Aorta (tissue), 5 donors: ENCODE measurements around the gene GLRX2. TPM values are rescaled to one million over a fixed set of nuclear protein-coding genes. Genes with fewer than 3 reads are reported as not detected.

Experiments
- ATAC-seq: fragments of 200-7000 bp; cut with Tn5 transposase; one replicate; pipeline ENCODE4 v1.9.1; 2022; ENCODE audit warnings: moderate library complexity; ENCODE audit not compliant: low FRiP score
- DNase-seq, 2 donors: peaks; one replicate each; pipeline ENCODE4 v3.0.0-alpha.2; 2020
- H3K27ac ChIP-seq, 2 donors: one replicate each; pipeline ENCODE4 v1.5.1; 2013; ENCODE audit warnings: low read length in 2 of 2, mild to moderate bottlenecking in 2 of 2, moderate library complexity in 2 of 2, control low read depth in 1 of 2, inconsistent platforms in 1 of 2, low read depth in 1 of 2
- H3K27me3 ChIP-seq, 2 donors: one replicate each; pipeline ENCODE4 v1.6.1; 2013; ENCODE audit warnings: control low read depth in 1 of 2, low read length in 1 of 2, mild to moderate bottlenecking in 1 of 2, moderate library complexity in 1 of 2; ENCODE audit not compliant: insufficient read depth in 2 of 2, control insufficient read depth in 1 of 2
- H3K36me3 ChIP-seq, 2 donors: one replicate each; pipeline ENCODE4 v1.6.1; 2013; ENCODE audit warnings: control low read depth in 1 of 2, low read length in 1 of 2, mild to moderate bottlenecking in 1 of 2; ENCODE audit not compliant: insufficient read depth in 2 of 2, control insufficient read depth in 1 of 2
- H3K4me1 ChIP-seq, 2 donors: one replicate each; pipeline ENCODE4 v1.6.1; 2013; ENCODE audit warnings: low read length in 2 of 2, control low read depth in 1 of 2, mild to moderate bottlenecking in 1 of 2, moderate library complexity in 1 of 2; ENCODE audit not compliant: insufficient read depth in 2 of 2, control insufficient read depth in 1 of 2
- H3K4me3 ChIP-seq, 2 donors: one replicate each; pipeline ENCODE4 v1.5.1; 2013; ENCODE audit warnings: low read length in 2 of 2, control low read depth in 1 of 2, mild to moderate bottlenecking in 1 of 2
- H3K9me3 ChIP-seq: one replicate; pipeline ENCODE4 v1.6.1; 2013; ENCODE audit warnings: mild to moderate bottlenecking, low read length; ENCODE audit not compliant: control insufficient read depth
- WGBS, 2 donors: extraction: QIAGEN DNeasy Blood & Tissue Kit; methylation state at CpG; one replicate each; pipeline ENCODE4 v1.1.7; 2013; 5-methylcytosine and 5-hydroxymethylcytosine counted together
- intact Hi-C, 2 donors: fragments of 100-400 bp; cut with DNase I; formaldehyde crosslinking; loops; one replicate each; pipeline versions ENCODE4 v1.14.2 to v1.15.0; 2022
- polyA plus RNA-seq, 2 donors: library from polyadenylated mRNA; stranded (reverse); fragments of 200-250 nt; gene quantifications; one replicate each; pipeline ENCODE4 v1.2.3, GENCODE V29; 2013
- total RNA-seq, 2 donors: library from RNA; stranded (reverse); fragmentation: NEBNext Ultra II Directional; extraction: Animal tissue kit (Norgen Biotek cat#: 25700); gene quantifications; one replicate each; pipeline ENCODE4 v1.2.1, GENCODE V29; 2021
- donor health status: healthy with polysubstance abuse.
- donor health status: Bipolar disorder and iron deficiency.
- donor health status: DM: no; HTN: no; CAD: no.
- donor health status: DM: no; HTN: no; CAD: no.
- donor health status: DM: yes; HTN: yes; CAD: no.

GLRX2 gene
- total and polyA plus RNA-seq, 4 donors, result 13.4 to 30.8 (median 14.6) TPM

GRCh38 chr1:193086342-193086741 lies 18.9 kb downstream of the GLRX2 start:
- ATAC-seq (no peak), DNase-seq (no peak)
- no peak overlapping the region for H3K27ac ChIP-seq
- no peak overlapping the region for H3K4me3 ChIP-seq
- H3K4me1 ChIP-seq, result no peaks in the 10 kb centered on the region
- H3K27me3 ChIP-seq, result no peaks in the 10 kb centered on the region
- intact Hi-C loops, result no loop called here
- 85 to 88% methylated on average over 3 of the region's 3 CpGs for WGBS, 2 donors
- no peaks in the 10 kb centered on the region for H3K9me3 ChIP-seq
- H3K36me3 ChIP-seq, result peaks cover 0 to 7% of the 10 kb centered on the region in 2 donors

DNA sequence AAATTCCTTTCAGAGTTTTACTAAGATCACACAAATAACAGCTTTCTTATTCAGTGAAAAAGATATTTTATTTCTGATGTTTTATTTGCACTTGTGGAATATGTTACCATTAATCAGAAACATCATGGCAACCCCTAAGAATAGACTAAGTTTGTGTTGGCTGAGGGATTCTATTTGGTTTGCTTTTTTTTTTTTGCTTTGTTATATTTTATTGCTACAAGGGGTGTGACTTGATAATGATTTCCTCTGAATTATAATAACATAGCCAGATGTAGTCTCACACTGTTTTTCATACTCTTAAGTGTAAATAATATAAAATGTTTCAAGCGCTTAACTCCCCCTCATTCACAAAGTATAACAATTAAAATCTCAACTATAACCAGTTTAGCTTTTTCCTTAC lies 20.0 kb downstream of the GLRX2 start:
- Histone ChIP-seq H3K4me1 (no peaks in the 10 kb centered on the region), H3K27ac (no peak overlapping the region), H3K9me3 (no peaks in the 10 kb centered on the region), H3K27me3 (no peaks in the 10 kb centered on the region), H3K4me3 (no peak overlapping the region), H3K36me3 (peaks cover 0 to 7% of the 10 kb centered on the region in 2 donors)
- intact Hi-C loops, result no loop called here
- WGBS, 2 donors, result 24 to 40% methylated on average over 1 of the region's 1 CpG
- no peak for ATAC-seq
- no peak for DNase-seq

DNA sequence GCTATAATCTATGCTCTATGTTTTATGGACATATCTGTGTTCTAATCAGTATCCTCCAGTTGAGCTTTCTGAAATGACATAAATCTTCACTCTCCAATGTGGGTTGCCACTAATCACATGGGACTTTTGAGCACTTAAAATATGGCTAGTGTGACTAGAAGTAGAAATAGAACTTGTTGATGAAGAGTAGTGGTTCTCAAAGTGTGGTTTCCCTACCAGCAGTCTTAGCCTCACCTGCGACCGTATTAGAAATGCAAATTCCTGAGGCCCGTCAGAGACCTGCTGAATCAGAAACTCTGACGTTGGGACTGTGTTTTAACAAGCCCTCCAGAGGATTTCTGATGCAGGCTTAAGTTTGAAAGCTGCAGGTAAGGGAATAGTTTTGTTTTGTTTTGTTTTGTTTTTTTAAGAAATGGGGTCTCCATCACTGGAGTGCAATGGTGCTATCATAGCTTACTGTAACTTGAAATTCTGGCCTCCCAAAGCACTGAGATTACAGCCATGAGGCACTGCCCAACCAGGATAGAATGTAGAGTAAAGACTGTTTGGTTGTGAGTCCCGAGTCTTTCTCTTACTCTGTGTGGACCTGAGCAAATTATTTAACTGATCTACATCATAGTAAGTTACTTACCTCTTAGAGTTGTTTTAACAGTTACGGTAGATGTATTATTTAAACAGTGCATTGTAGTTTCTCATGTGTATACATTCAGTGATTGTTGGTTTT lies 21.7 kb downstream of the GLRX2 start:
- WGBS, 2 donors, result 88 to 89% methylated on average over 6 of the region's 6 CpGs
- no peak overlapping the region for H3K27ac ChIP-seq
- no peaks in the 10 kb centered on the region for H3K4me1 ChIP-seq
- H3K9me3 ChIP-seq, result no peaks in the 10 kb centered on the region
- no peak for DNase-seq
- intact Hi-C loops, result no loop called here
- ATAC-seq, result no peak
- H3K4me3 ChIP-seq, result no peak overlapping the region
- H3K36me3 ChIP-seq, result peaks cover 0 to 7% of the 10 kb centered on the region in 2 donors
- H3K27me3 ChIP-seq, result no peaks in the 10 kb centered on the region

GRCh38 chr1:193079187-193079586 lies 26.0 kb downstream of the GLRX2 start:
- Histone ChIP-seq H3K9me3 (no peaks in the 10 kb centered on the region), H3K27me3 (no peaks in the 10 kb centered on the region), H3K4me3 (no peak overlapping the region), H3K36me3 (peaks cover 0 to 9% of the 10 kb centered on the region in 2 donors), H3K4me1 (no peaks in the 10 kb centered on the region), H3K27ac (no peak overlapping the region)
- 92 to 95% methylated on average over 3 of the region's 3 CpGs for WGBS, 2 donors
- DNase-seq, result no peak
- intact Hi-C loops, result no loop called here
- no peak for ATAC-seq

GRCh38 chr1:193077991-193078390 lies 27.2 kb downstream of the GLRX2 start:
- no peaks in the 10 kb centered on the region for H3K4me1 ChIP-seq
- no peak for ATAC-seq
- H3K4me3 ChIP-seq, result no peak overlapping the region

DNA sequence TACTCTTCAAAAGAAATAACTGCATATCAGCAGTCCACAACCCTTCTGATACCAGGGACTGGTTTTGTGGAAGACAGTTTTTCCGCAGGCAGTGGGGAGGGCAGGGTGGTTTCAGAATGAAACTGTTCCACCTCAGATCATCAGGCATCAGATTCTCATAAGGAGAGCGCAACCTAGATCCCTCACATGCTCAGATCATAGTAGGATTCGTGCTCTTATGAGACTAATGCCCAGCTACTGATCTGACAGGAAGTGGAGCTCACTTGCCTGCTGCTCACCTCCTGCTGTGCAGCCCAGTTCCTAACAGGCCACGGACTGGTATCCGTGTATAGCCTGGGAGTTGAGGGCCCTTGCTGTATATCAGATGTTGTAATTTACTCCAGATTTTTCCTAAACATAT lies 34.3 kb downstream of the GLRX2 start:
- Histone ChIP-seq H3K27me3 (no peaks in the 10 kb centered on the region), H3K27ac (no peak overlapping the region), H3K9me3 (no peaks in the 10 kb centered on the region), H3K36me3 (peaks cover 0 to 3% of the 10 kb centered on the region in 2 donors), H3K4me1 (peaks cover 0 to 2% of the 10 kb centered on the region in 2 donors), H3K4me3 (no peak overlapping the region)
- no peak for DNase-seq
- 61 to 69% methylated on average over 5 of the region's 5 CpGs for WGBS, 2 donors
- ATAC-seq, result no peak
- intact Hi-C loops, result no loop called here

More at GRCh38 chr1:193077991-193078390, 27.2 kb downstream of the GLRX2 start:
- peaks cover 0 to 4% of the 10 kb centered on the region in 2 donors for H3K36me3 ChIP-seq
- no peak for DNase-seq
- no peaks in the 10 kb centered on the region for H3K9me3 ChIP-seq
- intact Hi-C loops, result no loop called here
- no peak overlapping the region for H3K27ac ChIP-seq
- no peaks in the 10 kb centered on the region for H3K27me3 ChIP-seq

DNA sequence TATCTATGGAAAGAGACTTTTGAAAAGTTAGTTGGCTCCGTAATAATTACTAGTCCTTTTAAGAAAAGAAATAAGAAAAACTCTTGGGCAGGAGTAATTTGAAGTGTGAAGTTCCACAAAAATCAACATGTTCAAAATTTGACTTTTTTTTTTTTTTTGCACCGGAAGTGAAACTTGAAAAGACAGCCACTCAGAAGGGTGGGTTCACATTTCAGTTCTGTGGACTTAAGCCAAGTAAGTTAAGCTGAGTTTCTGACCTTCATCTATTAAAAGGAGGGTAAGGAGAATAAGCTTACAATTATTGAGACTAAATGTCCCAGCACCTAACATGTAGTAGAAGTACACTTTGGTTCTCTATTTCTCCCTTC lies 34.8 kb downstream of the GLRX2 start:
- intact Hi-C loops, result no loop called here
- 65 to 71% methylated on average over 2 of the region's 2 CpGs for WGBS, 2 donors
- no peaks in the 10 kb centered on the region for H3K9me3 ChIP-seq

DNA sequence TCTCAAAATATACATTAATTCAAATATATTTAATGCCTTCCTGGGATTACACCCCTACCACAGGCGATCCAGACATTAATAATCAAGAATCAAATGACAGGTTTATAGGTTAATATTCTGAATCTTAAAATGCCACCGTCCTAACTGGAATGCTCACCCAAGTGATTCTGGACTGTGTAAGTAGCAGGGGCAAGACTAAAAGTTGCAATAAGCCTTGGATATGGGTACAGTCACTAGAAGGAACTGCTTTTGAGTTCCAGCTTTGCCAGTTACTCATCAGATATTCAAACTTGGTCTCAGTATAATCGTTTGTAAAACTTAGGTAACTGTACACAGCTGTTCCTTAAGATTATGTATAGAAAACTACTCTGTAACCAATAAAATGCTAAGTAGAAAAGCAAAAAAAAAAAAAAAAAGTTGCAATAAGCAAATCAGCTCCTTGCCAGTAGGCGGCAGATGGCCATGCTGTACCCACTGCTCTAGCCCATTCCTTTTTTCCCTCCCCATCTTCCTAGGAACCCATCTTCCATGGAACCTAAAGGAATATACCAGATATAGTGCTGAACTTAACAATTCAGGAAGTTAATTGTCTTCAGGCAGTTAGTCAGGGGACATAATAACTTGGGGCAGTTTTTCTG lies 35.3 kb downstream of the GLRX2 start:
- Histone ChIP-seq H3K4me1 (peaks cover 0 to 2% of the 10 kb centered on the region in 2 donors), H3K27me3 (no peaks in the 10 kb centered on the region), H3K9me3 (no peaks in the 10 kb centered on the region), H3K36me3 (peaks cover 0 to 3% of the 10 kb centered on the region in 2 donors), H3K4me3 (no peak overlapping the region), H3K27ac (no peak overlapping the region)
- intact Hi-C loops, result no loop called here
- 84 to 87% methylated on average over 4 of the region's 4 CpGs for WGBS, 2 donors
- no peak for ATAC-seq
- DNase-seq, result no peak

More for the DNA sequence above, 34.8 kb downstream of the GLRX2 start:
- peaks cover 0 to 3% of the 10 kb centered on the region in 2 donors for H3K36me3 ChIP-seq
- H3K4me3 ChIP-seq, result no peak overlapping the region
- no peaks in the 10 kb centered on the region for H3K27me3 ChIP-seq
- DNase-seq (no peak), ATAC-seq (no peak)
- peaks cover 0 to 2% of the 10 kb centered on the region in 2 donors for H3K4me1 ChIP-seq
- H3K27ac ChIP-seq, result no peak overlapping the region

DNA sequence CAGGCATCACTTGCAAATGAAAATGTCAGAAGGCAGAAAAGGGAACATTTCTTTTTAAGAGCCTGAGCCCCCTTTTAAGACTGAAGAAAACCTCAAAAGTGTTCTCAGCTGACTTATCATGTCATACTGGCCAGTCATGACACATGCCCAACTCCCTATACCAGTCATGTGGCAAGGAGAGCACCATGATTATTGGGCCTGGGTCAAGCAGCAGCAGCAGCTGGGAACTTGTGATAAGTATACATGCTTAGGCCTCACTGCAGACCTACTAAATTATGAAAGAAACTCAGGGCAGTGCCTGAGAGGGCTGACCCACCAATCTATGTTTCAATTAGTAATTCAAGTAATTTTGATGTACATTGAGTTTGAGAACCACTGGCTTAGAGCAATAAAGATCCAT lies 37.2 kb downstream of the GLRX2 start:
- no peak for DNase-seq
- Histone ChIP-seq H3K4me1 (peaks cover 2 to 4% of the 10 kb centered on the region in 2 donors), H3K27ac (no peak overlapping the region), H3K4me3 (no peak overlapping the region), H3K36me3 (peaks cover 0 to 3% of the 10 kb centered on the region in 2 donors), H3K27me3 (no peaks in the 10 kb centered on the region), H3K9me3 (no peaks in the 10 kb centered on the region)
- intact Hi-C loops, result no loop called here
- ATAC-seq, result no peak
